WTC11 (cell line): ENCODE measurements around the gene DDAH2. TPM values are rescaled to one million over a fixed set of nuclear protein-coding genes. Genes with fewer than 3 reads are reported as not detected.

Experiments
- ATAC-seq: fragments of 200-7000 bp; cut with Tn5 transposase; 2 replicates; pipeline ENCODE4 v1.10.0; 2021; ENCODE audit warnings: mild to moderate bottlenecking, moderate library complexity
- Bru-seq: library from RNA; stranded (reverse); fragments of 400-500 nt; gene quantifications from one replicate; lab custom pipeline; 2021; lab: Mats Ljungman, UMichigan
- CTCF ChIA-PET: fragments of 300-600 bp; sonication (Branson Sonifier 250); formaldehyde crosslinking; loops from one replicate; lab custom pipeline; 2021; ENCODE audit warnings: antibody characterized with exemption; lab: Charles Lee
- POLR2A ChIA-PET: fragments of 350-600 bp; sonication (Branson Sonifier 250); formaldehyde crosslinking; loops from one replicate; lab custom pipeline; 2021; ENCODE audit warnings: antibody characterized with exemption; lab: Charles Lee
- DNase-seq: peaks from one replicate; pipeline ENCODE4 v3.0.0; 2021; ENCODE audit warnings: low spot score
- H3K27ac Mint-ChIP-seq: 2 replicates; pipeline ENCODE4 v1.8.0; 2021; ENCODE audit warnings: mixed read lengths
- H3K27me3 Mint-ChIP-seq: 2 replicates; pipeline ENCODE4 v1.8.0; 2021; ENCODE audit warnings: low read depth, mild to moderate bottlenecking, moderate library complexity, mixed read lengths
- H3K36me3 Mint-ChIP-seq: 2 replicates; pipeline ENCODE4 v1.8.0; 2021; ENCODE audit warnings: mixed read lengths
- H3K4me1 Mint-ChIP-seq: 2 replicates; pipeline ENCODE4 v1.8.0; 2022; ENCODE audit warnings: mixed read lengths
- H3K4me3 Mint-ChIP-seq: 2 replicates; pipeline ENCODE4 v1.8.0; 2021; ENCODE audit warnings: mild to moderate bottlenecking, moderate library complexity, mixed read lengths
- H3K9me3 Mint-ChIP-seq: 2 replicates; pipeline ENCODE4 v1.8.0; 2021; ENCODE audit warnings: mixed read lengths
- EMX1 ChIP-seq: fragments of 250-450 bp; sonication (Bioruptor Pico); IDR thresholded peaks from 2 replicates; pipeline ENCODE4 v1.8.0; 2021; ENCODE audit warnings: mild to moderate bottlenecking
- MYBL2 ChIP-seq: sonication (generic); formaldehyde crosslinking; IDR thresholded peaks from 2 replicates; pipeline ENCODE4 v1.8.1; 2023; ENCODE audit warnings: mild to moderate bottlenecking, moderate library complexity, missing genetic modification reagents
- SP1 ChIP-seq: sonication (generic); formaldehyde crosslinking; conservative IDR thresholded peaks from 2 replicates; pipeline ENCODE4 v1.8.1; 2022; ENCODE audit warnings: missing genetic modification reagents
- ZNF232 ChIP-seq: sonication (generic); formaldehyde crosslinking; IDR thresholded peaks from 2 replicates; pipeline ENCODE4 v1.8.0; 2022; ENCODE audit warnings: mild to moderate bottlenecking, missing genetic modification reagents
- ZNF317 ChIP-seq: sonication (generic); formaldehyde crosslinking; IDR thresholded peaks from 2 replicates; pipeline ENCODE4 v1.8.1; 2023; ENCODE audit warnings: low read depth, mild to moderate bottlenecking, moderate library complexity, missing genetic modification reagents, borderline replicate concordance
- long read RNA-seq, 3 experiments: library from RNA in 1 of 3; library from capped mRNA in 1 of 3; library from polyadenylated mRNA in 1 of 3; unstranded in 2 of 3; stranded (forward) in 1 of 3; transcript quantifications; one replicate each; pipeline ENCODE4 v2.0.0, GENCODE V29; 2021
- total RNA-seq: library from RNA; stranded (reverse); gene quantifications from 3 replicates; pipeline ENCODE4 v1.2.3, GENCODE V29; 2021
- TF ChIP-seq, protein P1 (sequence below): fragments of 200-600 bp; IDR thresholded peaks from 2 replicates; pipeline ENCODE4 v1.8.0; 2022; ENCODE audit warnings: antibody characterized with exemption
- TF ChIP-seq, protein P2 (sequence below): sonication (generic); formaldehyde crosslinking; IDR thresholded peaks from 2 replicates; pipeline ENCODE4 v1.8.1; 2022; ENCODE audit warnings: low read depth, mild to moderate bottlenecking, moderate library complexity, missing genetic modification reagents, borderline replicate concordance
- TF ChIP-seq, protein P3 (sequence below): sonication (generic); formaldehyde crosslinking; IDR thresholded peaks from 2 replicates; pipeline ENCODE4 v1.8.0; 2023; ENCODE audit warnings: missing genetic modification reagents, mild to moderate bottlenecking, borderline replicate concordance
- TF ChIP-seq, protein P4 (sequence below): fragments of 250-450 bp; sonication (Bioruptor Pico); IDR thresholded peaks from 2 replicates; pipeline ENCODE4 v1.8.0; 2021; ENCODE audit warnings: mild to moderate bottlenecking

DDAH2 gene, protein sequence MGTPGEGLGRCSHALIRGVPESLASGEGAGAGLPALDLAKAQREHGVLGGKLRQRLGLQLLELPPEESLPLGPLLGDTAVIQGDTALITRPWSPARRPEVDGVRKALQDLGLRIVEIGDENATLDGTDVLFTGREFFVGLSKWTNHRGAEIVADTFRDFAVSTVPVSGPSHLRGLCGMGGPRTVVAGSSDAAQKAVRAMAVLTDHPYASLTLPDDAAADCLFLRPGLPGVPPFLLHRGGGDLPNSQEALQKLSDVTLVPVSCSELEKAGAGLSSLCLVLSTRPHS
- total RNA-seq (62.2 to 67.3 TPM (median 65.8 TPM) in 3 replicates), Bru-seq, nascent RNA (percentile 66 among the genes with signal in this experiment)
- long read RNA-seq, experiment 1, transcript DDAH2-213 (7 exons, 1,688 nt), result major isoform, 92 of 153 reads
- long read RNA-seq, experiment 1, transcript DDAH2-211 (7 exons, 1,330 nt), result minor isoform, 5 of 153 reads
- long read RNA-seq, experiment 1, transcript DDAH2-212 (6 exons, 1,688 nt), result minor isoform, 15 of 153 reads
- long read RNA-seq, experiment 1, partial matches to known transcripts, result 7 of 153 reads
- long read RNA-seq, experiment 1, other reads (novel, unspliced or antisense), result 32 of 153 reads
- long read RNA-seq, experiment 2, transcript DDAH2-211 (7 exons, 1,330 nt), result minor isoform, 5 of 88 reads
- long read RNA-seq, experiment 2, transcript DDAH2-212 (6 exons, 1,688 nt), result minor isoform, 12 of 88 reads
- long read RNA-seq, experiment 2, transcript DDAH2-213 (7 exons, 1,688 nt), result major isoform, 50 of 88 reads
- long read RNA-seq, experiment 2, partial matches to known transcripts, result 8 of 88 reads
- long read RNA-seq, experiment 2, other reads (novel, unspliced or antisense), result 12 of 88 reads
- long read RNA-seq, experiment 3, transcript DDAH2-212 (6 exons, 1,688 nt), result minor isoform, 48 of 262 reads
- long read RNA-seq, experiment 3, transcript DDAH2-211 (7 exons, 1,330 nt), result minor isoform, 6 of 262 reads
- long read RNA-seq, experiment 3, transcript DDAH2-213 (7 exons, 1,688 nt), result major isoform, 175 of 262 reads
- long read RNA-seq, experiment 3, partial matches to known transcripts, result 1 of 262 reads
- long read RNA-seq, experiment 3, other reads (novel, unspliced or antisense), result 26 of 262 reads

DNA sequence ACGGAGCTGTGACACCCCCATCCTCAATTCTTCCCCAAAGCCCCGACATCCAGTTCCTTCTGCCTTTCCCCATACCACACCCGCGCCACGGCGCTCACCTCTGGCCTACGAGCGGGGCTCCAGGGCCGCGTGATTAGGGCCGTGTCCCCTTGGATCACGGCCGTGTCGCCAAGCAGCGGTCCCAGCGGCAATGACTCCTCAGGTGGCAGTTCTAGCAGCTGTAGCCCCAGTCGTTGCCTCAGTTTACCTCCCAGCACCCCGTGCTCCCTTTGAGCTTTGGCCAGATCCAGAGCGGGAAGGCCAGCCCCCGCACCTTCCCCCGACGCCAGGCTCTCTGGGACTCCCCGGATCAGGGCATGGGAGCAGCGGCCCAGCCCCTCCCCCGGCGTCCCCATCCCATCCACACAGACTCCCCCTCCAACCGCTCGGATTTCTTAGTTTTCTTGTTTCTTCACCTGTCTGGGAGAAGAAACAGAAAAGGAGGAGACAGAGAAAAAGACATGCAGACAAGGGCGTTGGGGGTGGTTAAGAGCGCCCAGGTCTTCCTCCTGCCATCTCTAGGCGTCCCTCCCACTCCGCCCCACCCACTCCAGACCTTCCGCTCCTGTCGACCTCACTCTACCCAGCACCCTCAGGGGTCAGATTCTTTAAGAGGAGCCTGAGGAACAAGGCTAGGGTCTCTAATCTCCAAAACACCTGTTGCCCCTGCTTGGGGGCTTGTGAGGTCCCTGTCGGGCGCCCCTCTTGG, at the start of gene DDAH2:
Gene DDAH2 (minus strand): TSS at position 533 of the 748 bp plus-strand sequence. CDS start 138 bp downstream, at position 395.
- Mint-ChIP-seq H3K9me3 (no peaks in the 10 kb centered on the region), H3K4me3 (peak within 1 kb of the TSS; percentile 93), H3K36me3 (peaks cover 36% of the 10 kb centered on the region), H3K27me3 (no peaks in the 10 kb centered on the region), H3K4me1 (peaks cover 16% of the 10 kb centered on the region), H3K27ac (peak within 1 kb of the TSS; percentile 99)
- ChIA-PET POLR2A (interaction anchor here (0.6 to 3.6 kb wide), 11 partner anchors 11 to 187 kb away, joined by 3 to 32 read pairs (median 6); partner anchors contain the start of genes BAG6, C6orf47, DDX39B and GPANK1), CTCF (interaction anchor here (0.7 to 4.0 kb wide), 36 partner anchors 8 to 319 kb away, joined by 3 to 66 read pairs (median 6); partner anchors contain the start of genes ABHD16A, C6orf47, DDX39B and GPANK1)
- ATAC-seq, result no peak
- DNase-seq, result no peak
- TF ChIP-seq, protein P1, sequence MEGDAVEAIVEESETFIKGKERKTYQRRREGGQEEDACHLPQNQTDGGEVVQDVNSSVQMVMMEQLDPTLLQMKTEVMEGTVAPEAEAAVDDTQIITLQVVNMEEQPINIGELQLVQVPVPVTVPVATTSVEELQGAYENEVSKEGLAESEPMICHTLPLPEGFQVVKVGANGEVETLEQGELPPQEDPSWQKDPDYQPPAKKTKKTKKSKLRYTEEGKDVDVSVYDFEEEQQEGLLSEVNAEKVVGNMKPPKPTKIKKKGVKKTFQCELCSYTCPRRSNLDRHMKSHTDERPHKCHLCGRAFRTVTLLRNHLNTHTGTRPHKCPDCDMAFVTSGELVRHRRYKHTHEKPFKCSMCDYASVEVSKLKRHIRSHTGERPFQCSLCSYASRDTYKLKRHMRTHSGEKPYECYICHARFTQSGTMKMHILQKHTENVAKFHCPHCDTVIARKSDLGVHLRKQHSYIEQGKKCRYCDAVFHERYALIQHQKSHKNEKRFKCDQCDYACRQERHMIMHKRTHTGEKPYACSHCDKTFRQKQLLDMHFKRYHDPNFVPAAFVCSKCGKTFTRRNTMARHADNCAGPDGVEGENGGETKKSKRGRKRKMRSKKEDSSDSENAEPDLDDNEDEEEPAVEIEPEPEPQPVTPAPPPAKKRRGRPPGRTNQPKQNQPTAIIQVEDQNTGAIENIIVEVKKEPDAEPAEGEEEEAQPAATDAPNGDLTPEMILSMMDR, result 0 out of 2 replicates have a peak, but pooled peaks have one; percentile 21
- no peak for TF ChIP-seq MYBL2 (CRISPR knock-in tag)

DNA sequence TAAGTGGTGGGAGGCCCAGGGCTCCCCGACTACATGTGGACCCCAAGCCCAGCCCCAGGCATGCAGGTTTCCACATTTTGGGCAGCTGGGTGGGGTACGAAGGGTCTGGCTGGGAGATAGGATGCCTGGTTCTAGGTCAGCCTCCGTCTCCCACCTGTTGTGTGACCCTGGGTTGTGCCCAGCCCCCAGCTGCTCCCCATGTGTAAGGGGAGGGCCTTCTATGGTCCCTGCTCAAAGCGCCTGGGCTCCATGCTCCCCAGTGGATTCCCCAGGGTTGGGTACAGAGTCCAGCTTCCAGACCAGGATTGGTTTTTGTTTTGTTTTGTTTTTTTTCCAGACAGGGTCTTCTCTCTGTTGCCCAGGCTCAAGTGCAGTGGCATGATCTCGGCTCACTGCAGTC, 49.1 kb upstream of the DDAH2 start:
- Mint-ChIP-seq H3K27ac (no peak overlapping the region), H3K4me3 (no peak overlapping the region), H3K9me3 (no peaks in the 10 kb centered on the region)
- TF ChIP-seq, protein P2, sequence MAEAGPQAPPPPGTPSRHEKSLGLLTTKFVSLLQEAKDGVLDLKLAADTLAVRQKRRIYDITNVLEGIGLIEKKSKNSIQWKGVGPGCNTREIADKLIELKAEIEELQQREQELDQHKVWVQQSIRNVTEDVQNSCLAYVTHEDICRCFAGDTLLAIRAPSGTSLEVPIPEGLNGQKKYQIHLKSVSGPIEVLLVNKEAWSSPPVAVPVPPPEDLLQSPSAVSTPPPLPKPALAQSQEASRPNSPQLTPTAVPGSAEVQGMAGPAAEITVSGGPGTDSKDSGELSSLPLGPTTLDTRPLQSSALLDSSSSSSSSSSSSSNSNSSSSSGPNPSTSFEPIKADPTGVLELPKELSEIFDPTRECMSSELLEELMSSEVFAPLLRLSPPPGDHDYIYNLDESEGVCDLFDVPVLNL (CRISPR knock-in tag), result no peak
- TF ChIP-seq, protein P3, sequence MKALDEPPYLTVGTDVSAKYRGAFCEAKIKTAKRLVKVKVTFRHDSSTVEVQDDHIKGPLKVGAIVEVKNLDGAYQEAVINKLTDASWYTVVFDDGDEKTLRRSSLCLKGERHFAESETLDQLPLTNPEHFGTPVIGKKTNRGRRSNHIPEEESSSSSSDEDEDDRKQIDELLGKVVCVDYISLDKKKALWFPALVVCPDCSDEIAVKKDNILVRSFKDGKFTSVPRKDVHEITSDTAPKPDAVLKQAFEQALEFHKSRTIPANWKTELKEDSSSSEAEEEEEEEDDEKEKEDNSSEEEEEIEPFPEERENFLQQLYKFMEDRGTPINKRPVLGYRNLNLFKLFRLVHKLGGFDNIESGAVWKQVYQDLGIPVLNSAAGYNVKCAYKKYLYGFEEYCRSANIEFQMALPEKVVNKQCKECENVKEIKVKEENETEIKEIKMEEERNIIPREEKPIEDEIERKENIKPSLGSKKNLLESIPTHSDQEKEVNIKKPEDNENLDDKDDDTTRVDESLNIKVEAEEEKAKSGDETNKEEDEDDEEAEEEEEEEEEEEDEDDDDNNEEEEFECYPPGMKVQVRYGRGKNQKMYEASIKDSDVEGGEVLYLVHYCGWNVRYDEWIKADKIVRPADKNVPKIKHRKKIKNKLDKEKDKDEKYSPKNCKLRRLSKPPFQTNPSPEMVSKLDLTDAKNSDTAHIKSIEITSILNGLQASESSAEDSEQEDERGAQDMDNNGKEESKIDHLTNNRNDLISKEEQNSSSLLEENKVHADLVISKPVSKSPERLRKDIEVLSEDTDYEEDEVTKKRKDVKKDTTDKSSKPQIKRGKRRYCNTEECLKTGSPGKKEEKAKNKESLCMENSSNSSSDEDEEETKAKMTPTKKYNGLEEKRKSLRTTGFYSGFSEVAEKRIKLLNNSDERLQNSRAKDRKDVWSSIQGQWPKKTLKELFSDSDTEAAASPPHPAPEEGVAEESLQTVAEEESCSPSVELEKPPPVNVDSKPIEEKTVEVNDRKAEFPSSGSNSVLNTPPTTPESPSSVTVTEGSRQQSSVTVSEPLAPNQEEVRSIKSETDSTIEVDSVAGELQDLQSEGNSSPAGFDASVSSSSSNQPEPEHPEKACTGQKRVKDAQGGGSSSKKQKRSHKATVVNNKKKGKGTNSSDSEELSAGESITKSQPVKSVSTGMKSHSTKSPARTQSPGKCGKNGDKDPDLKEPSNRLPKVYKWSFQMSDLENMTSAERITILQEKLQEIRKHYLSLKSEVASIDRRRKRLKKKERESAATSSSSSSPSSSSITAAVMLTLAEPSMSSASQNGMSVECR (CRISPR knock-in tag), result no peak
- no peak for TF ChIP-seq ZNF232 (CRISPR knock-in tag)
- TF ChIP-seq, protein P4, sequence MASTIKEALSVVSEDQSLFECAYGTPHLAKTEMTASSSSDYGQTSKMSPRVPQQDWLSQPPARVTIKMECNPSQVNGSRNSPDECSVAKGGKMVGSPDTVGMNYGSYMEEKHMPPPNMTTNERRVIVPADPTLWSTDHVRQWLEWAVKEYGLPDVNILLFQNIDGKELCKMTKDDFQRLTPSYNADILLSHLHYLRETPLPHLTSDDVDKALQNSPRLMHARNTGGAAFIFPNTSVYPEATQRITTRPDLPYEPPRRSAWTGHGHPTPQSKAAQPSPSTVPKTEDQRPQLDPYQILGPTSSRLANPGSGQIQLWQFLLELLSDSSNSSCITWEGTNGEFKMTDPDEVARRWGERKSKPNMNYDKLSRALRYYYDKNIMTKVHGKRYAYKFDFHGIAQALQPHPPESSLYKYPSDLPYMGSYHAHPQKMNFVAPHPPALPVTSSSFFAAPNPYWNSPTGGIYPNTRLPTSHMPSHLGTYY, result no peak
- no peak for TF ChIP-seq ZNF317
- no peak for TF ChIP-seq EMX1
- TF ChIP-seq SP1, result no peak
- TF ChIP-seq, all 79 proteins: peak for 0
- ChIA-PET CTCF (interaction anchor here (0.6 to 1.4 kb wide), 4 partner anchors 12 to 54 kb away, joined by 3 to 6 read pairs (median 6); partner anchors contain the start of gene LSM2), POLR2A (interaction anchor here (1.5 kb wide), 1 partner anchor 36 kb away, joined by 4 read pairs; no protein-coding TSS in a partner anchor)
- DNase-seq (no peak), ATAC-seq (no peak)
- Mint-ChIP-seq H3K36me3 (peaks cover 17% of the 10 kb centered on the region), H3K27me3 (no peaks in the 10 kb centered on the region), H3K4me1 (0 out of 2 replicates have a peak, but pooled peaks cover 2% of the 10 kb centered on the region)
